KMS-11 (cell line): ENCODE measurements around the gene ABTB2.

Experiments
- H2AFZ ChIP-seq: fragments of 200-600 bp; sonication (generic); 2 replicates; pipeline ENCODE4 v1.6.1; 2016; ENCODE audit warnings: antibody characterized with exemption, mixed run types, low read depth
- H3K27ac ChIP-seq: fragments of 200-600 bp; sonication (generic); 2 replicates; pipeline ENCODE4 v1.6.1; 2016; ENCODE audit warnings: mild to moderate bottlenecking, mixed run types
- H3K27me3 ChIP-seq: fragments of 200-600 bp; sonication (generic); 2 replicates; pipeline ENCODE4 v1.6.1; 2017; ENCODE audit warnings: mild to moderate bottlenecking, low read depth, mixed run types, moderate library complexity; ENCODE audit not compliant: insufficient read depth
- H3K36me3 ChIP-seq: fragments of 200-600 bp; sonication (generic); 2 replicates; pipeline ENCODE4 v1.6.1; 2017; ENCODE audit warnings: mild to moderate bottlenecking, mixed run types; ENCODE audit not compliant: insufficient read depth
- H3K4me1 ChIP-seq: fragments of 200-600 bp; sonication (generic); 2 replicates; pipeline ENCODE4 v1.6.1; 2016; ENCODE audit warnings: mild to moderate bottlenecking, low read depth, mixed run types; ENCODE audit not compliant: poor library complexity, severe bottlenecking
- H3K4me2 ChIP-seq: fragments of 200-600 bp; sonication (generic); 2 replicates; pipeline ENCODE4 v1.7.0; 2016; ENCODE audit warnings: mild to moderate bottlenecking, mixed run types
- H3K4me3 ChIP-seq: fragments of 200-600 bp; sonication (generic); IDR thresholded peaks from 2 replicates; pipeline ENCODE4 v1.6.1; 2017; ENCODE audit warnings: low read depth, low read length, mixed read lengths; ENCODE audit not compliant: insufficient read depth
- H3K79me2 ChIP-seq: fragments of 200-600 bp; sonication (generic); 2 replicates; pipeline ENCODE4 v1.6.1; 2016; ENCODE audit warnings: low read depth, mixed run types; ENCODE audit not compliant: insufficient read depth
- H3K9ac ChIP-seq: fragments of 200-600 bp; sonication (generic); 2 replicates; pipeline ENCODE4 v1.6.1; 2016; ENCODE audit warnings: mild to moderate bottlenecking, mixed run types
- H4K20me1 ChIP-seq: fragments of 200-600 bp; sonication (generic); 2 replicates; pipeline ENCODE4 v1.6.1; 2016; ENCODE audit warnings: mild to moderate bottlenecking, mixed run types; ENCODE audit not compliant: insufficient read depth
- CTCF ChIP-seq: fragments of 200-600 bp; sonication (generic); conservative IDR thresholded peaks from 2 replicates; pipeline ENCODE4 v1.6.1; 2017; ENCODE audit warnings: low read depth, mild to moderate bottlenecking, antibody characterized with exemption, low read length, moderate library complexity, mixed read lengths

Gene ABTB2

DNA sequence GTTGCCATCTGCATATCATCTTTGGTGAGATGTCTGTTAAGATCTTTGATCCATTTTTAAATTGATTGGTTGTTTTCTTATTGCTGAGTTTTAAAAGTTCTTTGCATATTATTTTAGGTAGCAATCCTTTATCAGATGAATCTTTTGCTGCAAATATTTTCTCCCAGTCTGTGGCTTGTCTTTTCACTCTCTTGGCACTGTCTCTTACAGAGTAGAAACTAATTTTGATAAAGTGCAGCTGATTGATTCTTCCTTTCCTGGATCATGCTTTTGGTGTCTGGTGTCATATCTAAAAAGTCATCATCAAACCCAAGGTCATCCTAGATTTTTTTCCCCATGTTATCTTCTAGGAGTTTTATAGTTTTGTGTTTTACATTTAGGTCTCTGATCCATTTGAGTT is 139.7 kb downstream of the ABTB2 start:
- Histone ChIP-seq H3K27ac (no peak overlapping the region), H2AFZ (no peak overlapping the region), H3K4me2 (no peak overlapping the region), H3K27me3 (no peaks in the 10 kb centered on the region), H3K4me3 (no peak overlapping the region), H3K4me1 (peaks cover 4% of the 10 kb centered on the region), H3K9ac (no peak overlapping the region), H3K36me3 (no peaks in the 10 kb centered on the region), H3K79me2 (no peaks in the 10 kb centered on the region), H4K20me1 (0 out of 2 replicates have a peak, but pooled peaks cover 3% of the 10 kb centered on the region)
- no peak for TF ChIP-seq CTCF

- Histone ChIP-seq H4K20me1 (0 out of 2 replicates have a peak, but pooled peaks cover 3% of the 10 kb centered on the region), H2AFZ (no peak overlapping the region), H3K9ac (no peak overlapping the region), H3K36me3 (no peaks in the 10 kb centered on the region), H3K4me2 (no peak overlapping the region), H3K4me3 (no peak overlapping the region), H3K27me3 (no peaks in the 10 kb centered on the region), H3K27ac (no peak overlapping the region), H3K79me2 (no peaks in the 10 kb centered on the region), H3K4me1 (peaks cover 4% of the 10 kb centered on the region)
- no peak for TF ChIP-seq CTCF
Observed at GRCh38 chr11:34216706-34217105, 141.1 kb downstream of the ABTB2 start.

- H4K20me1 ChIP-seq, result 0 out of 2 replicates have a peak, but pooled peaks cover 3% of the 10 kb centered on the region
- H3K27ac ChIP-seq, result no peak overlapping the region
Observed at GRCh38 chr11:34215806-34216453, 141.9 kb downstream of the ABTB2 start.

GRCh38 chr11:34214961-34215805 is 142.6 kb downstream of the ABTB2 start:
- H3K4me2 ChIP-seq, result no peak overlapping the region
- H3K36me3 ChIP-seq, result no peaks in the 10 kb centered on the region
- 0 out of 2 replicates have a peak, but pooled peaks cover 3% of the 10 kb centered on the region for H4K20me1 ChIP-seq
- no peak overlapping the region for H3K4me3 ChIP-seq
- no peak overlapping the region; the same call in 1 of the 2 replicates for H3K9ac ChIP-seq
- H3K27ac ChIP-seq, result no peak overlapping the region
- H3K79me2 ChIP-seq, result no peaks in the 10 kb centered on the region
- peaks cover 4% of the 10 kb centered on the region for H3K4me1 ChIP-seq
- no peak for TF ChIP-seq CTCF
- H2AFZ ChIP-seq, result no peak overlapping the region
- no peaks in the 10 kb centered on the region for H3K27me3 ChIP-seq

More at GRCh38 chr11:34215806-34216453, 141.9 kb downstream of the ABTB2 start:
- H3K36me3 ChIP-seq, result no peaks in the 10 kb centered on the region
- H3K27me3 ChIP-seq, result no peaks in the 10 kb centered on the region
- no peak overlapping the region for H3K9ac ChIP-seq
- no peak overlapping the region for H3K4me2 ChIP-seq
- no peak overlapping the region for H3K4me3 ChIP-seq
- no peak overlapping the region for H2AFZ ChIP-seq
- TF ChIP-seq CTCF, result no peak
- H3K79me2 ChIP-seq, result no peaks in the 10 kb centered on the region
- peaks cover 4% of the 10 kb centered on the region for H3K4me1 ChIP-seq
